ENCODE measurements around the gene MRRF.

MRRF gene

GRCh38 chr9:122348791-122349190 is 84.1 kb downstream of the MRRF start:
- DNase-seq (ENCODE audit: low read depth, low spot score): no peak
- in situ Hi-C loops (cut with HindIII; ENCODE audit: low sequenced_read_pairs): no loop called here
- no peak for TF ChIP-seq CTCF (IDR thresholded peaks at IDR 0.05; ENCODE audit: low read depth, low read length)
- H3K4me3 ChIP-seq (ENCODE audit: low read depth, low read length): no peak overlapping the region

GRCh38 chr9:122349201-122349600 is 84.5 kb downstream of the MRRF start:
- TF ChIP-seq CTCF (IDR thresholded peaks at IDR 0.05; ENCODE audit: low read depth, low read length): no peak
- in situ Hi-C loops (cut with HindIII; ENCODE audit: low sequenced_read_pairs): no loop called here
- DNase-seq (ENCODE audit: low read depth, low spot score): no peak
- no peak overlapping the region for H3K4me3 ChIP-seq (ENCODE audit: low read depth, low read length)

- TF ChIP-seq CTCF (IDR thresholded peaks at IDR 0.05; ENCODE audit: low read depth, low read length): peak; percentile 94
- peak; percentile 67 for DNase-seq (ENCODE audit: low read depth, low spot score)
- in situ Hi-C loops (cut with HindIII; ENCODE audit: low sequenced_read_pairs): loop anchor here (10.0 kb wide), 1 partner anchor 226 kb away; no protein-coding TSS in a partner anchor
- no peak overlapping the region for H3K4me3 ChIP-seq (ENCODE audit: low read depth, low read length)
Observed at GRCh38 chr9:122350577-122351355, 86.1 kb downstream of the MRRF start.

GRCh38 chr9:122354536-122355199 is 90.0 kb downstream of the MRRF start:
- no peak for DNase-seq (ENCODE audit: low read depth, low spot score)
- in situ Hi-C loops (cut with HindIII; ENCODE audit: low sequenced_read_pairs): loop anchor here (10.0 kb wide), 1 partner anchor 230 kb away; no protein-coding TSS in a partner anchor
- no peak overlapping the region for H3K4me3 ChIP-seq (ENCODE audit: low read depth, low read length)
- no peak for TF ChIP-seq CTCF (IDR thresholded peaks at IDR 0.05; ENCODE audit: low read depth, low read length)

GRCh38 chr9:122355336-122355875 is 90.7 kb downstream of the MRRF start:
- in situ Hi-C loops (cut with HindIII; ENCODE audit: low sequenced_read_pairs): loop anchor here (10.0 kb wide), 1 partner anchor 231 kb away; no protein-coding TSS in a partner anchor
- DNase-seq (ENCODE audit: low read depth, low spot score): no peak
- TF ChIP-seq CTCF (IDR thresholded peaks at IDR 0.05; ENCODE audit: low read depth, low read length): no peak
- no peak overlapping the region for H3K4me3 ChIP-seq (ENCODE audit: low read depth, low read length)

- in situ Hi-C loops (cut with HindIII; ENCODE audit: low sequenced_read_pairs): loop anchor here (10.0 kb wide), 1 partner anchor 232 kb away; no protein-coding TSS in a partner anchor
- peak; percentile 49 for TF ChIP-seq CTCF (IDR thresholded peaks at IDR 0.05; ENCODE audit: low read depth, low read length)
- no peak for DNase-seq (ENCODE audit: low read depth, low spot score)
- H3K4me3 ChIP-seq (ENCODE audit: low read depth, low read length): no peak overlapping the region
Observed at GRCh38 chr9:122356627-122357026, 91.9 kb downstream of the MRRF start.
